GM04503 (cell line): ENCODE measurements around the gene NECTIN3.

ENCODE experiments used
- DNase-seq: peaks from one replicate; pipeline ENCODE4 v3.0.0-alpha.2; 2012; ENCODE audit warnings: low read depth

The NECTIN3 gene

GRCh38 chr3:111084911-111085310 is 13.3 kb downstream of the NECTIN3 start:
- DNase-seq: no peak

- DNase-seq: no peak
Observed at GRCh38 chr3:111087924-111088469, 16.4 kb downstream of the NECTIN3 start.

DNA sequence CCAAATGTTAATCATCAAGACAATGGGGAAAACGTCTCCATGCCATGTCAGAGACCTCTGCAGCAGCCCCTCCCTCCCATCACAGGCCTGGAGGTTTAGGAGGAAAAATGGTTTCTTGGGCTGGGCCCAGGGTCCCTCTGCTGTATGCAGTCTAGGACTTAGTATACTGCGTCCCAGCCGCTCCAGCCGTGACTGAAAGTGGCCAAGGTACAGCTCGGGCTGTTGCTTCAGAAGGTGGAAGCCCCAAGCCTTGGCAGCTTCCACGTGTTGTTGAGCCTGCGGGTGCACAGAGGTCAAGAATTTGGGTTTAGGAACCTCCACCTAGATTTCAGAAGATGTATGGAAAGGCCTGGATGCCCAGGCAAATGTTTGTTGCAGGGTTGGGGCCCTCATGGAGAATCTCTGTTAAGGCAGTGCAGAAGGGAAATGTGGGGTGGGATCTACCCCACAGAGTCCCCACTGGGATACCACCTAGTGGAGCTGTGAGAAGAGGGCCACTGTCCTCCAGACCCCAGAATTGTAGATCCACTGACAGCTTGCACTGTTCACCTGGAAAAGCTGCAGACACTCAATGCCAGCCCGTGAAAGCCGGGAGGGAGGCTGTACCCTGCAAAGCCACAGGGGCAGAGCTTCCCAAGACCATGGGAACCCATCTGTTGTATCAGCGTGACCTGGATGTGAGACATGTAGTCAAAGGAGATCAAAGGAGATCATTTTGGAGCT is 25.0 kb downstream of the NECTIN3 start:
- DNase-seq: no peak

GRCh38 chr3:111103807-111104206 is 32.2 kb downstream of the NECTIN3 start:
- no peak for DNase-seq

- no peak for DNase-seq
Observed at GRCh38 chr3:111106993-111107661, 35.5 kb downstream of the NECTIN3 start.

DNA sequence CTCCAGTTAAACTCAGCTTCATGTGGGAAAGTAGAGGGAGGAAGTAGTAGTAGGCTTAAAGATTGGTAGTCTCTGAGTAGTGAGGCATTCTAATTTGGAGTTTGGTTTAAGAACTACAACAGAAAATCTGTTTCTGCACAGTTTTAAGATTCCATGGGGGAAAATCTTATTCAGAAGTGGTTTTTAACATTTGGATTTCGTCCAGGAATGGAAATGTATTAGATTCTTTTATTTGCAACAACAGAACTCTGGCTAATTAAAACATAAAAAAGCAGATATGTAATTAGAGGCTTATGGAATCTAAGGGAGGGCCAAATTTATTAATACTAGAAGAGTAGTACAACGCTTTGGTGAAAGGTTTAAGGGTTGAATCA is 36.0 kb downstream of the NECTIN3 start:
- no peak for DNase-seq

GRCh38 chr3:111112913-111113312 is 41.3 kb downstream of the NECTIN3 start:
- no peak for DNase-seq

DNA sequence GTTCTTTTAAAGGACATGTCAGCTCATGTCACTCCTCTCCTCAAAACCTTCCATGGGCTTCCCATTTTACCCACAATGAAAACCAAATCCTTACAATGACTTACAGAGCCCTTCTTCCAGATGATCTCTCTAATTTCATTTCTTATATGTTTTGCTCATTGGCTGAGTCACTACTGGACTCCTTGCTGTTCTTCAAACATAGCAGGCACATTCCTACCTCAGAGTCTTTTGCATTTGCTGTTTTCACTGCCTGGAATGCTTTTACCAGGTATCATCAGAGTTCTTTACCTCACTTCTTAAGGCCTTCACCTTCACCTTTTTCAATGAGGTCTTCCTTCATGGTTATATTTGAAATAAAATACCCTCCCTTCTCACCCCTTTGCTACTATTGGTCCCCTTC is 57.3 kb downstream of the NECTIN3 start:
- DNase-seq: no peak

GRCh38 chr3:111130827-111131226 is 59.2 kb downstream of the NECTIN3 start:
- DNase-seq: no peak

GRCh38 chr3:111134302-111134701 is 62.7 kb downstream of the NECTIN3 start:
- no peak for DNase-seq

DNA sequence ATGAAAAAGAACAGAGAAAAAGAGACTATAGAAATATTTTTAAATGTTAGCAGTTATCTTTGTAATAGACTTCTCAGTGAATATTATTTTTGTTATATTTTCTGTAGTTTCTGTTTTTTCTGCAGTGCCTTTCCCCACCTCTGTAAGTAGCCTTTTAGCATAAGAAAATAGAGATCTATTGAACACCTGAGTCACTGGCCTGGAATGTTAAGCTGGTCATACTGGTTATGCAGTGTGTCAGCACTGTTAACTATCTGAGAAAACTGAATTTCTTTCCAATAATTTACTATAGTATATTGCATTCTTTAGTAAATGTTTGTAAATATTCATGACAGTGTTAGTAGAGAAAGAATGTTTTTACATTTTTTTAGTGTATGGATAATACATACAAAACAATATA is 79.8 kb downstream of the NECTIN3 start:
- DNase-seq: peak; percentile 38

DNA sequence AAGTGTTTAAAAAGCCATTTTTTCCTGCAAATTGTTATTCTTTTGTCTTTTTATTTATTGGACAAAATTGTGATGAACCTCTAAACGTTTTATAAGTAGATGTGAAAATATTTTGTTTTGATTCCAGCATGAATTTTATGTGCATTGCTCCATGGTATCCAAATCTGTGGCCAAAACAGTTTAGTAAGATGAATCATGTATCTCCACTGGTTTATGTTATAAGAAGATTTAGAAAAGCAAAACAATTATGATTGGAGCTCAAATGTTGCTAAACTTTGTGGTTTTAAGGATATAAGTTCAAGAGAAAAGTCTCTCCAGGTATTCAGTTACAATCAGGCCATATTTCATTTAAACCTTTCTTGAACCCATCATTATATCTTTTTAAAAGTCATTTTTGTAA is 80.9 kb downstream of the NECTIN3 start:
- DNase-seq: peak; percentile 67

- no peak for DNase-seq
Observed at GRCh38 chr3:111156517-111156916, 84.9 kb downstream of the NECTIN3 start.

DNA sequence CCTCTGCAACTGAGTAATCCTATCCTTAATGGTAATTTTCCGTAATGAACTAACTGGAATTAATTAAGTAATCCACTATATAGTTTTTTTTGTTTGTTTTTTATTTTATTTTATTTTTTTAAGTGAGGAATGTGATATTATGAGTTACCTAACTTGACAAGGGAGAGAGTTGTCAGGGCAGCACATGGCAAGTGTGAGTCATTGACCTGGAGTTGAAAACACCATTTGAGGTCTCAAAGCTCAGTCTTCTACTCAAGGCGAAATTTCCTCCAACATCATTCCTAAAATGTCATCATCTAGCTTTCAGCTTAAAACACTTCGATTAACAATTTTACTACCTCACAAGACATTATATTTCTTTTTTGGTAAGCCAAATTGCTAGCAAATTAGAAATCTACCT is 87.8 kb downstream of the NECTIN3 start:
- no peak for DNase-seq

- DNase-seq: no peak
Observed at GRCh38 chr3:111164621-111165020, 93.0 kb downstream of the NECTIN3 start.

DNA sequence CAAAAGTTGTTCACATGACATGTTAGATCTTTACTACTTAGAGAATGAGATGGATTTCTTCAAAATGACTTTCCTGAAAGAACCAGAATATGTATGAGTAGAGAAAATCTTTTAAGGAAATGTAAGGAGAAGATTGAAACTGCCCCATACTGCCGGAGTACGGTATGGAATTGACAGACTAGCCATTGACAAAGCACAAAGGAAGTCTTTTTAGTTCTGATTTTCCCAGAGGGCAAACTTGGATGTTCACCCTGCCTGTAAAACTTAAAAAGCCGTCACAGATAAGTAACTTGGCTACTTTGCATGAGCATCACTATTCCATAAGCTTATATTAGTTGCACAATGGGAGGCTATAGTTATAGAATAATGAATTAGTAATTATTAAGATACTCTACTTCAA is 93.8 kb downstream of the NECTIN3 start:
- no peak for DNase-seq

DNA sequence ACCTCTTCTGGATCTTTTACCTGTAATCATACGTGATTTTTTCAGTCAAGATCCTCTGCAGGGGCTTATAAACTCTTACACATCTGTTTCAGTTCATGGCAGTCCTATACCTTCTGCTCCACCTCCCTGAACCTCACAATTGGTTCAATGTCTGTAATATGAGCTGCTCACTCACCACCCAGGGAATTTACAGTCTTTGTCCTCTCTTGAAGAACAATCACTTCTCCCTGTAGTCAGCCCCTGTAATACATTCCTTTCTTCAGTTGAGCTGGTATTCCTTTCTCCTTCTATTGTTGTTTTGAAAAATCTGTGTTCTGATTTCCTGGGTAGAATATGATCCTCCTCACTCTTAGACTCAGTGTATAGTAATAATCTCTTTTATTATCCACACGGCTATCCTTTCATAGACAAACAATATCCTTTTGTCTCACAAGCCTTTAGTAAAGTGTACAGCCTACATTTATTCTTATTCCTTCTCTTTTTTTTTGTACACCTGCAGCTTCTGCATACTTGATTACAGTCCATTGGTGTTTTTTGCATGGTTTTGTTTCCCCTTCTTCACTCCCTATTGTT is 101.8 kb downstream of the NECTIN3 start:
- no peak for DNase-seq

DNA sequence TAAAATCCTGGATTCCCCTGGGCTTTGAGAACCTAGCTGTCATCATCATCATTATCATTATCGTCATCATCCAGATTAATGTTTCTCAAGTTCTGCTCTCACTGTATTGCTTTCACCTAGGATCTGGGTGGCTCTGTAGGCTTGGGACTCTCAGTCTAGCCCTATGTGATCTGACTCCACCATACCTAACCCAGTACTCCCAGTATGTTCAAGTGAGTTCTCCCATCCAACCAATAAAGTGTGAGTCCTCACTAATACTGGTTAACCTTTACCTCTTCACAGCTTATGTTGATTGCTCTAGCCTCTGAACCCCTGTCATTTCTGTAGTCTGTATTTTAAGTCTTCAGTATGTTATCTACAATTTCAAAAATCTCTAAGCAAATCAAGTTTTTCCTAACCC is 102.3 kb downstream of the NECTIN3 start:
- no peak for DNase-seq

DNA sequence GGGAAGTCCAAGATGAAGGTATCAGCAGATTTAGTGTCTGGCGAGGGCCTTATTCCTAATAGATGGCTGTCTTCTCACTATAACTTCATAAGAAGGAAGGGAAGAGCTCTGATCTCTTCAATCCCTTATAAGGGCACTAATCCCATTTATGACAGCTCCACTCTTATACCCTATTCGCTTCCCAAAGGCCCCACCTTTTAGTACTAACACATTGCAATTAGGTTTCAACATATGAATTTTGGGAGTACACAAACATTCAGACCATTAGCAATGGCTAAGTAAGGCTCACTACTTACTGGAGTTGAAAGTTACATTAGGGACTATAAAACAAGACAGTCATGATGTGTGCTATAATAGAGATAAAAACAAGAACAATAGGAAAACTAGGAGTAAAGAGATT is 118.9 kb downstream of the NECTIN3 start:
- DNase-seq: no peak

DNA sequence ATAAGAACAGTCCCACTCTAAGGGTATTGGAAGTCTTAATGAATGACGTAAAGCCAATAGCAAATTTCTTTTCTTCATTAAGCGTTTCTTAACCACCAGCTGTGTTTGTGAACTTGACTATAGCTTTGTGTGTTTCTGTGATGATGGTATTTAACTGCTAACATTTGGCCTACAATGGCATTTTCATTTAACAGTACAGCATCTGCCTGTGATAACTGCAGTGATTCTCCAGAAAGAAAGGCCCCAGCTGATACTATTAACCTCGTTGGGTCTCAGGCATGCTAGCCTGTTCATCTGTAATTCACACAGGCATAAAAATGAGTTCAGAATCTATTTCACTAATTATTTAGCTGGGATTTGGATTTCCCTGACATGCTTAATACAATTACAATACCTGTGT is 121.9 kb downstream of the NECTIN3 start:
- no peak for DNase-seq

DNA sequence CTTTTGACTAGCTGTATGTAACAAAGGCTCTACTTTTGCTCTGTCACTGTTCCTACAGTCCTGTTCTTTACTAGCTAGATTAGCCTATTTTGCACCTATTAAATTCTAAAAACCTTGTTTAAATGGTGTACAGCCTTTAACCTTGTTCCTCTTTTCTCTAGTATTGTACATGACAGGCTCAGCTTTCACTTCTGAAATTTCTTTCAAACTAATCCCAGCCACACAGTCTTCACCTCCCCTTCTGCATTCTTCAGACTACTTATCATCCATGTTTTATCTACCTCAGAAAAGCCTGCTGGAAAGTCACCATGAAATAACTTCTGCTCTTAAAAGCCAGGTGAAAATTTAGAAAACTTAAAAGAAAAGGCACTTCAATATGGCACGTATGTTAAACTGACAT is 122.4 kb downstream of the NECTIN3 start:
- DNase-seq: no peak

- no peak for DNase-seq
Observed at GRCh38 chr3:111197485-111197884, 125.9 kb downstream of the NECTIN3 start.

- no peak for DNase-seq
Observed at GRCh38 chr3:111200027-111200426, 128.4 kb downstream of the NECTIN3 start.
